Cardiac fibroblast (primary cell): ENCODE results near the gene NDUFS3.

Source experiments
- DNase-seq, 2 donors: peaks; one replicate each; pipeline versions ENCODE4 v3.0.0 to v3.0.0-alpha.2; 2010; ENCODE audit warnings: low read depth in 2 of 2
- H3K4me3 ChIP-seq, 2 donors: replicated peaks in 1 of 2; 1 replicate in 1 of 2; 2 replicates in 1 of 2; pipeline ENCODE4 v1.5.1; 2011; ENCODE audit warnings: low read depth in 2 of 2, low read length in 2 of 2, mild to moderate bottlenecking in 2 of 2, moderate library complexity in 1 of 2
- CTCF ChIP-seq: IDR thresholded peaks from one replicate; pipeline ENCODE4 v1.5.1; 2011; ENCODE audit warnings: low read depth, mild to moderate bottlenecking, low read length, inconsistent platforms

NDUFS3 gene

GRCh38 chr11:47631473-47631872 is 52.6 kb downstream of the NDUFS3 start:
- no peak for TF ChIP-seq CTCF
- H3K4me3 ChIP-seq = no peak overlapping the region
- DNase-seq = peak; percentile 14
